Activated T-cell treated with anti-CD3 and anti-CD28 coated beads for 24 hours (primary cell): Measurements from ENCODE around the gene HBP1.
"Not testable (repeated sequence)": the region's sequence is repeated elsewhere in the genome, so short reads cannot be mapped to it uniquely, and the experiment has no call there.

ENCODE experiments used
- DNase-seq: peaks from one replicate; pipeline ENCODE4 v3.0.0-alpha.2; 2020; ENCODE audit warnings: low read depth

HBP1 gene, protein sequence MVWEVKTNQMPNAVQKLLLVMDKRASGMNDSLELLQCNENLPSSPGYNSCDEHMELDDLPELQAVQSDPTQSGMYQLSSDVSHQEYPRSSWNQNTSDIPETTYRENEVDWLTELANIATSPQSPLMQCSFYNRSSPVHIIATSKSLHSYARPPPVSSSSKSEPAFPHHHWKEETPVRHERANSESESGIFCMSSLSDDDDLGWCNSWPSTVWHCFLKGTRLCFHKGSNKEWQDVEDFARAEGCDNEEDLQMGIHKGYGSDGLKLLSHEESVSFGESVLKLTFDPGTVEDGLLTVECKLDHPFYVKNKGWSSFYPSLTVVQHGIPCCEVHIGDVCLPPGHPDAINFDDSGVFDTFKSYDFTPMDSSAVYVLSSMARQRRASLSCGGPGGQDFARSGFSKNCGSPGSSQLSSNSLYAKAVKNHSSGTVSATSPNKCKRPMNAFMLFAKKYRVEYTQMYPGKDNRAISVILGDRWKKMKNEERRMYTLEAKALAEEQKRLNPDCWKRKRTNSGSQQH

DNA sequence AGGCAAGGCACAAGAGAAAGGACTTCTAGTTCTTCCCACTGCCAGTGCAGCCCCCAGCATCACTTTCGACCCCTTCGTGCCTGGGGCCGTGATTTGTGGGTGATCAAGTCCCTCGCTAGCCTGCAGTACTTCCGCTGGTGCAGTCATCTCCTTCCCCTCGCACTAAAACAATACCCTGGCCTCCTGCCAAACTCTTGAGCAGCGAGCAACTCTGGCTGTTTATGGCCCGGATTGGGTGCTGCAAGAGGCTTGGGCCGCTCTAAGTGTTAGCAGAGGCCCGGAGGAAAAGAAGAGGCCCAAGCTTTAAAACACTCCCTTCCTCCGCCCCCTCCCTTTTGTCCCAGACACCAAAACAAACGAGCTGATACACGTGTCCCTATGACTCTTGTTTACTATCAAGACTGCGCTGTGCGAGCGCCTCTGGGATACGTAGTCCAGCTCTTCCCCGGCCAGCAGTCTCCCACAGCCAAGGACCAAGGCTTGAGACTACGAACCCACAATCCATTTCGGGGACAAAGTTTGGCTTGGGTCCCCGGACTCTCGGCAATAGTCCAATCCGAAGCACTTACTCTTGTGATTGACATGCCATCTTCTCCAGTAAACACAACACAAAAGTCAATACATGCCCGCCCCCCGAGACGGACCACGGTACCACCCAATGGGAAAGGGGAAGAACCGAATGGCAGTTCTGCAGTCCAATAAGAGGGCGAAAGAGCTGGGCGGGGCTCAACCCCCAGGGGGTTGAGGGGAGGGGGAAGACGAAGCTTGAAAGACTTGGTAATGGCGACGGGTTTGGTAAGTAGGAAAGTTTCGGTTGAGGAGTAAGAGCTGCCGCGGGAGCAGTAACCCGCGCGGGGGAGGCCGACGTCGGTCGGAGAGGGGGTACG lies at the start of gene HBP1:
Gene HBP1, plus strand, starts transcription at position 771 of the 887 bp plus-strand sequence. CDS start 10,891 bp downstream, outside the sequence.
- DNase-seq: peak; percentile 98

DNA sequence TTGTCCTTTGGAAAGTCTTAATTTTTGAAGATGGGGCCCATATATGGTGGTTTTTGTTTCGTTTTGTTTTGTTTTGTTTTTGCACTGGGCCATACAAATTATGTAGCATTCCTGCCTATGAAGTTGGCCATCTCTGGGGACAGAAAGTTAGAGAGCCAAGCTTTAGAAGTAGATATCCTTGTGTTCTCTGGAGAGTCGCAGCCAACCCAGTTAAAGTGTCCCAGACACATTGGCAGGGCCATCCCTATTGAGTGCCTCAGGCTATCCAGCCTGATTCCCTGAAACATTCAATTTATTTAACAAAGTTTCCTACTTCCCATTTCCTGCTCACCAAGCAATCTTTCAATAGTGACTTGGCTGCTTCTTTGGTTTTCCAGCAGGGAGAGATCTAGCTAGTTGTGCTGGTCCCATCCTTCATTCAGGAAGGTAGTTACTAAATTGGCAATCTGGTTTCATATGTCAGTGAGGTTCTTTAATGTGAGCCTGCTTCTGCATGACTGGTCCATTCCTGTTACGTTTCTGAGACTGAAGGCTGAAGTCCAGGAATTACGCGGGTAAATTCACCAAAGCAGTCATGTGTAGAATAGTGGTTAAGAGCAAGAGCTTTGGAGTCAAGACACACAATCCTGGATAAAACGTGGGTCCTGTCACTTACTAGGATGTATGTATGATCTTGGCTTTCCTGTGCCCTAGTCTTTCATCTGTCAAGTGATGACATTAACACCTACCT lies 49.3 kb upstream of the HBP1 start:
- DNase-seq: no peak

DNA sequence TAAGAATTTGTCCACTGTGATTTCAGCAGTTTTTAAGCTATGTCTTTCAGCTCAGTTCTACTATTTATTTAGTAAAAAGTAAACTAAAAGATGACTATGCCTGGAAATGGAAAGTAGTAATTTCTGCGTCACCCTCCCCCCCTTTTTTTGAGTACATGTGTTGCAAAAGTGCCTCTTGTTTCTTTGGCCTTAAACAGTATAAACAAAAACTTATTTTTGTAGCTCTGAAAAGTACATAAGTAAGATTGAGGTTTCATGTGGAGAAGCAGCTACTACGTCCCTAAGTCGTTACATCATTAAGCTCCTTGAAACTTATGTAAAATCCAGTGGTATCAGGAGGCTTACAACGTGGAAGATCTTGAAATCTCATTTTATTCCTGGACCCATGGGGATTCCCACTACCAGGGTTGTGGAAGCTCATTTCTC lies 46.3 kb upstream of the HBP1 start:
- DNase-seq: no peak

DNA sequence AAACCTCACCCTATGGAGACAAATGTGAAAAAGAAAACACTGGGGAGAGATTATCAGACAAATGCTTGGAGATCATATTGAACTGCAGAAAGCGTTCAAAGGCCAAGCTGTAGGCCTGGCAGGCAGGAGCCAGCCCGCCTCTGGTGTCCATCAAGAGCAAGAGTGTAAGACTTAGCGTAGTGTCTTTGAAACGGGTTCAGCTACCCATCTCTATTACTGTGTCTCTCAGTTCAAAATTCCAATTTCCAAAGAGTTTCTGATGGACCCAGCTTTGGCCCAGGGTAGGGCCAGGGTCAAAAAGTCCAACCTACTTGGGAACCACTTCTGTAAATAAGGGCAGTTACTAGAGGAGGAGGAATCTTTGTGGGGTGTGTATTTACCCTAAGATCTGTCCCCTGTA lies 45.4 kb upstream of the HBP1 start:
- DNase-seq: no peak

DNA sequence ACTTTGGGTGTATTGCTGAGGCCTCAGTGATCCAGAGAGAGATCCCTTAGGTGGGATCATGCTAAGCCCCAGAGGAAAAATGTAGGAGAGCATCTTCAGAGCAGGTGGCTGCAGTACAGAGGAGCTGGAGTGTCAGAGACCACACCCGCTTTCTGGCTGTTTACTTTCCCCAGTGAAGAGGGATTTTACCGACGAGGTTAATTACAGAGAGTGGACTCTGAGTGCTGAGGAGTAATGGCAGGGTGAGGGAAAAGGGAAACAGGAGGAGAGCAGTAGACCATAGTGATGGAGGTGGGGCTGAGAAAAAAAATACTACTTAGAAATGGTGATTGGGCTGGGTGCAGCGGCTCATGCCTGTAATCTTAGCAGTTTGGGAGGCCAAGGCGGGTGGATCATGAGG lies 43.3 kb upstream of the HBP1 start:
- DNase-seq: no peak

DNA sequence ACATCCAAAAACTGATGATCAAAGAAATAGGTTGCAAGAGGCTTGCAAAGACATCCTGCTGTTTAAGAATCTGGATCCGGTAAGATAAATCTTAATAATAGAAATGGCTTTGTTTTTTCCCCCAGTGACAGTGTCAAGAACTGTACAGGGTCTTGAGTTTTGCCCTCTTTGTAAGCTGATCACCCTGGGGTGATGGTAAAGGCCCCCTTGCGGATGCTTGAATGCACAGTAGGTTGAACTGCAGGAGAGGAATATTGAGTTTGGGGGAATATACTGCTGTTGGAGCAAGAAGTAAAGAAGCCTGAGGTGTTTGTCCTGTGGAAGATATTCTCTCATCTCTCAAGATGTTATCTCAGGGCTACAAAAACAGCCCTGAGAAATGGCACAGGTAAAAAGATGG lies 40.6 kb upstream of the HBP1 start:
- no peak for DNase-seq

DNA sequence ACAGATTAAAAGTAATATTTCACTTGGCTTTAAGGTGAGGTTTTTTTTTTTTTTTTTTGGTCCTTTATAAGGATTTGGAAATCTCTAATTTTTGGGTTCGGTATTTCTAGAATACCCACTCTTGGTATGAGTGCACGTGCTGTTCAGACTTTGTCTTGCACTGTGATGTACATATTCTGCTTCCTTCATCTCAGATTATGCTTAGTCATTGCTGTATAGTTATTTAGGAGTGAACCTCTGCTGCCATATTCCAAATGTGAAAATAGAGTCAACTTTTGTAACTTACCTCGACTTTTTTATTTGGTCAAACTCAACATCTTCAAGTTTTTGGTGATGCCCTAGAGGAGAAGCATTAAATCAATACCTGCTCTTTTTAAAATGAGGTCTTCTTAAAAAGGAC lies 40.1 kb upstream of the HBP1 start:
- no peak for DNase-seq

DNA sequence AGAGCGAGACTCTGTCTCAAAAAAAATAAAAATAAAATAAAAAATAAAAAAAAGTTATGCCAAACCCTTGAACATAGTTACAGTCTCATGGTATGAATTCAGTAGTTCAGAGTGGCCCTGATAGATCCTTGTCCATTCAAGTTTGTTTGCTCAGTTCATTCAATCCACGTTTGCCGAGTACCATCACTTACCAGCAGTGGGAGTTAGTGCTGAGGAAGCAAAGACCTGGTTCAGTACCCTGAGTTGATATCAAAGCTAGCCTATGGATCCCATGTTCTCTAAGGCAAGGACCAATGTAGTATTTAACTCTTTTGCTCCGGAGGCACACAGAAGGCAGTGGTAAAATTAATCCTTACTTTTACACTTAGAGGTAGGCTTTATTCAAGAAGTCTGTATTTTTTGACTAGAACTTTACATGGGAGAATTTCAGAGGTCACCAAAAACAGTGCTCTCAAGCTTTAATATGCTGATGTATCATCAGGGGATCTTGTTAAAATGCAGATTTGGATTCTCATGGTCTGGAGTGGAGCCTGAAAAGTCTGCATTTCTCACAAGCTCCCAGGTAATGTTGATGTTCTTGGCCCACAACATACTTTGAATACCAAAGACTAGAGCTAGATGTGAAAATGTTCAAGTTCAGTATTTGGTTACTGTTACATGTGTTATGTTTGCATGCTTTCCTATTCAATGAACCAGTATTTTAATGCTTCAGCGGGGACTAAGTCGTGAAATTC lies 38.1 kb upstream of the HBP1 start:
- no peak for DNase-seq

DNA sequence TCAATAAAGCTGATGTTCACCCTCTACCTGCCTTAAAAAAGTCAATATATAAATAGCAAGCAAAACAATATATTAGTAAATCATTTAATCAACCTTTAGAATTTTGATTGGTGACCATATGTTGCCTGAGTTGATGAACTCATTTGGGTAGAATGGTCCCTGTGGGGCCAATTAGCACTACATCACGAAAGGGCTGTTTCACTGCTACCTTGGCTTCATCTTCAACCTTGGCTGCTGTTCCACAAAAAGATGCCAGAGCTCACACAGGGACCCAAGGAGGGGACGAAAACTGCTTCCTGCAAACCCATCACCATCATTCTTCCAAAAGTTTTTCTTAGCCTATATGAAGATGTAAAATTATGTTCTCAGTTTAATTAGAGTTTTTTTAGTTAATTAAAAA lies 35.4 kb upstream of the HBP1 start:
- no peak for DNase-seq

DNA sequence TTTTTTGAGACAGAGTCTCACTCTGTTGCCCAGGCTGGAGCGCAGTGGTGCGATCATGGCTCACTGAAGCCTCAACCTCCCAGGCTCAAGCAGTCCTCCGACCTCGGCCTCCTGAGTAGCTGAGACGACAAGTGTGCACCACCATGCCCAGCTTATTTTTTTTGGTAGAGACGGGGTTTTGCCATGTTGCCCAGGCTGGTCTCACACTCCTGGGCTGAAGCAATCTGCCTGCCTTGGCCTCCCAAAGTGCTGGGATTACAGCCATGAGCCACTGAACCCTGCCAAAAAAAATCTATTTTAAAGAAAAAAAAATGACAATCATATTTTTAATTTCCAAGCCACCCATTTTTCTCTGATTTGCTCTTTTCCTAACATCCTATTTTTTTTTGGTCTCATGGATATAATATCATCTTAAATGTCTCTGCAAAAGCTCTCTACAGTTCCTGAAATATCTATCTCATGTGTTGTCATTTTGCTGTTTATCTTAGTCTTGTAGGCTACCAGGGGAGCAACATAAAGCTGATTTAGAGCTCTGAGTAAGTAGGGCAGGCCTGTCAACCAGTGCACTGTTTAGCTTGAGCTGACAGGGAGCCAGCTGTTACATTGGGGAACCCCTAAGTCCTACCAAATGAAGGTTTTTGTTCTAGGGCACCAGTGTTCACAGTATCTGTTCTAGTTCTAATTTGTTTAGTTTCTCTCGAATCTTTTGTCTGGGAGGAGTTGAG lies 29.9 kb upstream of the HBP1 start:
- no peak for DNase-seq

DNA sequence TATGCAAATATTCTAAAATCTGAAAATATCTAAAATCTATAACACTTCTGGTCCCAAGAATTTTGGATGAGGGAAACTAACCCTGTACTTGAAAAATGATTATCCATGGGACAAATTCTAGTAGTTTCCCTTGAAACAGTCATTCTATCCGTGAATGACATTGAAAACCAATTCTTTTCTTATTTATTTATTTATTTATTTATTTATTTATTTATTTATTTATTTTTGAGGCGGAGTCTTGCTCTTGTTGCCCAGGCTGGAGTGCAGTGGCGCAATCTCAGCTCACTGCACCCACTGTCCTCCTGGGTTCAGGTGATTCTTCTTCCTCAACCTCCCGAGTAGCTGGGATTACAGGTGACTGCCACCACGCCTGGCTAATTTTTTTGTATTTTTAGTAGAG lies 24.9 kb upstream of the HBP1 start:
- DNase-seq: not testable (repeated sequence)

DNA sequence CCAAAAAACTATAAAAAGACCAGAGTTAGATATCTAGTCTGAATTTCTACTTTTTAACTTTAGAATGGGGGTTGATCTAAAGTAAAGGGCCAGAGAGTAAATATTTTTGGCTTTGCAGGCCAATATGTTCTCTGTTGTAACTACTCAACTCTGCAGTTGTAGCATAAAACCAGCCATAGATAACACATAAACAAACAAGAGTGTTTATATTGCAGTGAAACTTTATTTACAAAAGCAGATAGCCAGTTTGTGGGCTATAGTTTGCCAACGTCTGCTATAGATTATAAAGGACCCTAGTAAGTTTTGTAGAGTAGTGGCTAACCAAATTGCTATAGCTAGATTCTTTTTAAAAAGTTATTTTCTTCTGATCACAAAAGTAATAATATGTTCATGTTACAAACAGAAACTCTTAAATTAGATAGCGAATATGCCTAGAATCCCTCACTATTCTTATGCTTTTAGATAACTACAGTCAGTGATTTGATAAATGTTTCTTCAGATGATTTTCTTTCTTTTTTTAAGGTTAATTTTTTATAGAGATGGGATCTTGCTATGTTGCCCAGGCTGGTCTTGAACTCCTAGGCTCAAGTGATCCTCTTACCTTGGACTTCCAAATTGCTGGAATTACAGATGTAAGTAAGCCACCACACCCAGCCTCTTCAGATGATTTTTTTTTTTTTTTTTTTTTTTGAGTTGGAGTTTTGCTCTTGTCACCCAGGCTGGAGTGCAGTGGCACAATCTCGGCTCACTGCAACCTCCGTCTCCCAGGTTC lies 23.6 kb upstream of the HBP1 start:
- DNase-seq: no peak

DNA sequence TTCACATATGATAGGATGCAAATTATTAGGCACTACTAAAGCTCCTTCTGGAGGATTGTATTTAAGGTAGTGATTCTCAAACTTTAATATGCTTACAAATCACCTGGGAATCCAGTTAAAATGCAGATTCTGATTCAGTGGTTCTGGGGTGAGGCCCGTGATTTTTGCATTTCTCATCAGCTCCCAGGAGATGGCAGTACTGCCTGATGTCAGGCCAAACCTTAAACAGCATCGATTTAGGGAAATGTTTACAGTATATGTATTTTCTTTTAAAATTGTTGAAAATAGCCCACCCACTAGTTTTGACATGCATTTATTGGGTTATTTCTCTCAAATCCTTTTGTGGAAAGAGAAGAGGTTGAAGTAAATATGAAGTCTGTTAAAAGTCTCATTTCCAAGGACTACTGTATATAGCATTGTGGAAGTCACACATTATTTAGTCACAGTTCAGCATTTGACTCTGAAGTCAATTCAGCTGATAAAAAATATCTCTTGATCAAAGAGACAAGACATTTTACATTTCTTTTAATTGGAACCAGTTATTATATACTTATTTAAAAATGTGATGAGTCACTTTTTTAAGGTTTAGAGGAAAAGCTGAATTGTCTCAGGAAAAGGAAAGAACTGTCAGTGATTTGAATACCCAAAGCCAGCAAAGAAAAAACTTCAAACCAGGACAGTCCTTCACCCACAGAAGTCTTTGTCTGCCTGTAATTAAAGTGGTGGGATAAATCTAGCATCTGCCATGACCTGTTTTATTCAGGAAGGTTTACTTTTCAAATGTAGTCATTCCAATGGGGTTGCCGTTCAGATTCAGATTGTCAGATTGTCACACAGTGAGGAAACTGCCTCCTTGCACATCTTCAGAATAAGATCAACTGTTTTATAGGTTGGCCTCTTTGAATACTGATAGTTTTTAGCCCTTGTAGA lies 21.1 kb upstream of the HBP1 start:
- no peak for DNase-seq

DNA sequence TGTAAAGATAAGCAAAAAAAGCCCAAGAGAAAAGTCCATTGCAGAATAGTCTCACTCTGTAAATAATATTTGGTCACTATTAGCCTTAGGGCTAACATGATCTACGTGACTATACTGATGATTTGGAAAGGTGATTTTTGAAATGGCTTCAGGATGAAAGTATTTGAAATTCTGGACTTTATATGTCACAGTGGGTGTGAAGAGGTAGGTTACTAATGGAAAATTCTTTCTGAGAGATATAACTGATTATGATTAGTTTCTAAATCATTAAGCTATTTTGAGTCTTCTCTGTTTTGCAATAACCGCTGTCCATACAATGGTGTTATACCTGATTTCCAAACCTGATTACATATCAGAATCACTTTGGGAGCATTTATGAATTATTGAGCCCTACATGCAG lies 20.1 kb upstream of the HBP1 start:
- no peak for DNase-seq

DNA sequence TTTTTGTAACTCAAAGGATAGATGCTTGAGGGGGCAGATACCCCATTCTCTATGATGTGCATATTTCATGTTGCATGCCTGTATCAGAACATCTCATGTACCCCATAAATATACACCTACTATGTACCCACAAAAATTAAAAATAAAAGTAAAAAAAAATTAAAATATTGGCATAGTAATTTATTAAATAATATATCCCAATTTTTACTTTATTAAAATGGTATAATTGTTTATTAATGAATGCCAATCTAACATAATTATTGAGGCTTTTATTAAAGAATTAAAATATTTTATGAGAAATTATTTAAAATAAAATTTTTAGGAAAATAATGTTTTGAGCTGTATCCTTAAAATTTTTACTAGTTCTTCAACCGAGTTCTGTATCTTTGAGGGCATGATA lies 18.9 kb upstream of the HBP1 start:
- no peak for DNase-seq

DNA sequence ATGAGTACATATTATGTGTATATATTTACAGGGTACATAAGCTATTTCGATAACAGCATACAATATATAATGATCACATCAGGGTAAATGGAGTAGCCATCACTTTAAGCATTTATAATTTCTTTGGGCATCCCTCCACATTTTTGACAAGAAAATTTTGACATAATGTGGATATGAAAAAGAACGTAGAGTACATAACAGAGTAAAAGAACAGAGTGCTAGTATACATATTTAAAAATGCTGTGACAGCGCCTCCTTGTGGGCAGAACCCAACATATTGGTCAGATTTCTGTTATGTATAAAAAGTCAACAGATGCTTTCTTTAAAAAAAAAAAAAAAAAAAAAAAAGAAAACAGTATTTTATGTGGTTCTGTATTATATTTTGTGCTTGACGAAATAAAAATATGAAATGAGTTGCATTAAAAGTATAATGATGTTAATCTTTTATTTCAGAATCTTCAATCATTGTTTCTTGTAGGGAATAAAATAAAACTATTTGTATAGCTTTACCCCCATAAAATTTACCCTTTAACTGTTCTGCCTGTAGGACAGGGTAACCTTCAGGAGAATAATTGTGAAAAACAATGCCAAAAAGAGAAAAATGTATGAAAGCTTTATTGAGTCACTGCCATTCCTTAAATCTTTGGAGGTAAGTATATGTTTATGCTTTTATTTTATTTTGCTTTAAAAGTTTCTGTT lies 18.3 kb upstream of the HBP1 start:
- DNase-seq: peak; percentile 60

DNA sequence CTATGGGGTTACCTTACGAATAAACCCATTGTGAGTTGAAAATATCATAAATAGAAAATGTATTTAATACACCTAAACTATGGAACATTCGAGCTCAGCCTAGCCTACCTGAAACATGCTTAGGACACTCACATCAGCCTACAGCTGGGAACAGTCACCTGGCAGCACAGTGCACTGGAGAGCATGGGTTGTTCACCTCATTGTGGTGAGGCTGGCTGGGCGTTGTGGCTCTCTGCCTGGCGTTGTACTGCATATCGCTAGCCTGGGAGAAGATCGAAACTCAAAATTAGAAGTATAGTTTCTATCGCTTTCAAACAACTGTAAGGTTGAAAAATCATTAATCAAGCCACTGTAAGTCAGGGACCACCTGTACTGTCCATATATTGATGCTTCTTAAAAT lies 17.3 kb upstream of the HBP1 start:
- no peak for DNase-seq

DNA sequence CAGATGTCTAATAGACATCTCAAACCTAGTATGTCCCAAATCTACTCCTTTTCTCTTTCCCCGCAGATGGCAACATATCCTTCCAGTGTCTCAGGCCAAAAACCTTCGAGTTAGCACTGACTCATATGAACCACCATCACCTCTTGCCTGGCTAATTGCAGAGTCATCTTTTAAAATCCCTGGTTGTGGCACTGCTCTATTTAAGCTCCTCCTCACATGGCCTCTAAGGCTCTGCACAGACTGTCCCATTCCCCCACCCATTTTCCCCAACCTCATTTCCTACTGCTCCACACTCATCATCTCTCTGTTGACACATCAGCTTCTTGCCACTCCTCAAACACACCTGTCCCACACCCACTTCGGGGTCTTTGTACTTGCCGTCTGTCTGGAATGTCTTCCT lies 16.8 kb upstream of the HBP1 start:
- no peak for DNase-seq
